ENCODE data around the gene GPR107. TPM values are rescaled to one million over a fixed set of nuclear protein-coding genes. Genes with fewer than 3 reads are reported as not detected.
A peak's percentile ranks its signal among the peaks of the same experiment; 100 is the strongest.

The GPR107 gene
- polyA plus RNA-seq, 4 donors = 2.7 to 37.1 (median 12.8) TPM

DNA sequence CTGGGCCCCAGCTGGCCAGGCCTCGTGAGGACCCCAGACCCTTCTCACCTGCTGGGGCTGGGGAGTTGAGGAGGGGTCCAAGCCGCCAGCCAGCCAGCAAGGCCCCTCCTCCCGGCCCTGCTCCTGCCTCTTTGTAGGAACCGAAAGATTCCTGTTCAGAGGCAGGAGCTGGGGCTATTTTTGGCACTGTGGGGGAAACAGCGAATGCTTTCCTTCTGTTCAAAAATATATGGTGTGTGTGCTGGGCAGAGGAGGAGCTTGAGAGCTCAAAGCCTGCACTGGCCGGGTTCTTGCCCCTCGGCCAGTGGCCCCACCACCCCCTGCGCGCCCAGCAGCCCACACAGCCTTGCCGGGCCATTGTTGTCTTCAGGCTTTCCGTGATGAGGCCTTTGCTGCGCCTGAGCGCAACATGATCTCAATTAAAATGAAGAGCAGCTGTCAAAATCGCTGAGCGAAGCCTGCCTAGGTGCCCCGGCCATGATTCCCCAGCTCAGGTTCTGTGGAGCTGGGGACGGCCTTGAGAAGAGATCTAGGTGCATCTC lies 131.9 kb downstream of the GPR107 start:
- no peak for FAIRE-seq
- H3K4me1 ChIP-seq (ENCODE audit: control insufficient read depth in 3 of 3, insufficient read depth in 2 of 3, low read depth in 1 of 3, low read length in 2 of 3) = peaks cover 0 to 28% (median 0%) of the 10 kb centered on the region in 3 donors

DNA sequence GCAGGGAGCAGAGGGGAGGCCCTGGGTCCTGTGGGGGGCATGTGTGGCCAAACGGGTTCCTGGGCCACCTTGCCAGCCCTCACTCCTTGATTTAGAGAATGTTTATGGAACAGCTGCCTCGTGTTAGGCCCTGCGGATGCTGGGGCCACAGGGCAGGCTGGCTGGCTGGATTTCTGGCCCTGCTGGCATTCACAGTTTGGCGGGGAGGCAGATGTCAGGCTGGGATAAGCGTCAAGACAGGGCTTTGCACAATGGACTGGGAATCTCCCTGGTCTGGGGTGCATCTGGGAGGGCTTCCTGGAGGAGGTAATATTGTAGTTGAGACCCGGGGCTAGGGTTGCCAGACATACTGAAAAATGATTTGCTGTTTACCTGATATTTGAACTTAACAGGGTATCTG lies 132.3 kb downstream of the GPR107 start:
- no peak for DNase-seq
- Histone ChIP-seq H3K9me3 (ENCODE audit: control insufficient read depth in 2 of 2, insufficient read depth in 1 of 2, low read depth in 1 of 2, low read length in 1 of 2) (no peaks in the 10 kb centered on the region), H3K27ac (ENCODE audit: low read depth in 1 of 3, low read length in 2 of 3) (peak overlapping the region in 2 of 3 donors; percentile 8 to 61), H3K4me1 (ENCODE audit: control insufficient read depth in 3 of 3, insufficient read depth in 2 of 3, low read depth in 1 of 3, low read length in 2 of 3) (peaks cover 0 to 28% (median 0%) of the 10 kb centered on the region in 3 donors), H3K4me3 (ENCODE audit: low read depth in 1 of 3, low read length in 3 of 3) (no peak overlapping the region), H3K27me3 (ENCODE audit: control insufficient read depth in 3 of 3, insufficient read depth in 3 of 3, low read length in 3 of 3) (no peaks in the 10 kb centered on the region), H3K36me3 (ENCODE audit: control insufficient read depth in 3 of 3, insufficient read depth in 2 of 3, low read depth in 1 of 3, low read length in 3 of 3) (peaks cover 0 to 6% (median 0%) of the 10 kb centered on the region in 3 donors)
- 64 to 71% (median 70%) methylated on average over 6 of the region's 6 CpGs for WGBS, 3 donors
- FAIRE-seq = no peak

More for the DNA sequence above, 131.9 kb downstream of the GPR107 start:
- H3K4me3 ChIP-seq (ENCODE audit: low read depth in 1 of 3, low read length in 3 of 3) = peak overlapping the region in 1 of 3 donors; percentile 7
- peak overlapping the region in 2 of 3 donors; percentile 8 to 61 for H3K27ac ChIP-seq (ENCODE audit: low read depth in 1 of 3, low read length in 2 of 3)
- H3K36me3 ChIP-seq (ENCODE audit: control insufficient read depth in 3 of 3, insufficient read depth in 2 of 3, low read depth in 1 of 3, low read length in 3 of 3) = peaks cover 0 to 11% (median 0%) of the 10 kb centered on the region in 3 donors
- no peak for DNase-seq
- 78 to 93% (median 90%) methylated on average over 17 of the region's 17 CpGs for WGBS, 3 donors
- no peaks in the 10 kb centered on the region for H3K27me3 ChIP-seq (ENCODE audit: control insufficient read depth in 3 of 3, insufficient read depth in 3 of 3, low read length in 3 of 3)
- no peaks in the 10 kb centered on the region for H3K9me3 ChIP-seq (ENCODE audit: control insufficient read depth in 2 of 2, insufficient read depth in 1 of 2, low read depth in 1 of 2, low read length in 1 of 2)

DNA sequence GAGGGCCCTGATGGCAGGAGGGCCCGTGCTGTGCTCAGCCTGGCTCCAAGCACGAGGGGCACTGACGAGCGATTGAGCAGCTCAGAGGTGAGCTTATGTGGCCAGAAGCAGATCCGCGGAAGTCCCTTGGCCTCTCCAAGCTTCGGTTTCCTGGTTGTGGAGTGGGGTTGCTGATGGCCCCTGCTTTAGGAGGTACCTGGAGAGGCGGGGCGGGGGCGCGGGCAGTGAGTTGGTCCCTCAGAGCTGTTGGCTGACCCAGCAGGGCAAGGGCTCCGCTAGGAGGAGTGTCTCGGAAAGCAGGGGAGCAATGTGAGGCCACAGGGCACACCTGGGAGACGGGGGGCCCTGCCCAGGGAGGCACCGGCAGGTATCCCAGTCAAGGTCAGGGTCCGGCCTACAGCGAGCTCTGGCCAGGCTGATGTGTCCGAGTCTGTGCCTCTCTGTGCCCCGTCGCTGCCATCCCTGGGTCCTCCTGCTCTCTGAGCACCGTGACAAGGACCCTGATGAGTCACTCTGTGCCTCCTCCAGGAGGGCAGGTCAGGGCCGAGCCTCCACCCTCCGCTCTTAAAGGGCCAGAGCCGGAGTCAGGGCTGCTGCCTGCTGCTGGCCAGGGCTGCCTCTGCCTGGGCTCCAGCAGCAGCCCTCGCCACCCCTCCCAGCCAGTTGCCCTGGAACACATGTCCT lies 133.3 kb downstream of the GPR107 start:
- peak overlapping the region in 1 of 3 donors; percentile 69 for H3K27ac ChIP-seq (ENCODE audit: low read depth in 1 of 3, low read length in 2 of 3)
- H3K36me3 ChIP-seq (ENCODE audit: control insufficient read depth in 3 of 3, insufficient read depth in 2 of 3, low read depth in 1 of 3, low read length in 3 of 3) = peaks cover 0 to 6% (median 0%) of the 10 kb centered on the region in 3 donors
- no peaks in the 10 kb centered on the region for H3K27me3 ChIP-seq (ENCODE audit: control insufficient read depth in 3 of 3, insufficient read depth in 3 of 3, low read length in 3 of 3)
- no peak for FAIRE-seq
- H3K4me3 ChIP-seq (ENCODE audit: low read depth in 1 of 3, low read length in 3 of 3) = peak overlapping the region in 2 of 3 donors; percentile 15 to 40
- DNase-seq = peak; percentile 86 to 87
- 14 to 53% (median 39%) methylated on average over 22 to 25 of the region's 25 CpGs for WGBS, 3 donors
- H3K9me3 ChIP-seq (ENCODE audit: control insufficient read depth in 2 of 2, insufficient read depth in 1 of 2, low read depth in 1 of 2, low read length in 1 of 2) = no peaks in the 10 kb centered on the region
- peaks cover 0 to 28% (median 0%) of the 10 kb centered on the region in 3 donors for H3K4me1 ChIP-seq (ENCODE audit: control insufficient read depth in 3 of 3, insufficient read depth in 2 of 3, low read depth in 1 of 3, low read length in 2 of 3)

DNA sequence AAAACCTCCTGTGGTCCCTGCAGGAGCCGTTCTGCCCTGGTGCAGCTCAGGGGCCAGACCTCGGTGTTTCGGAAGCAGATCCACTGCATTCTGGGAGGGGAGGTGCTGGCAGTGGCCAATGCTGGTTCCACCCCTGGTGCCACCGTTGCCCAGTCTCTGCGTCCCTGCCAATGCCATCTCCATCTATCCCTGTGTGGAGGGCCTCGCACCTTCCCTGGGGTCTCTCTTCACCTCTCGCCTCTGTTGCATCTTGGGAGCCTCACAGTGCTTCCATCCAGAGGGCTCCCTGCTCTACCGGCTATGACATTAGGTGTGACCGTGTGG lies 133.8 kb downstream of the GPR107 start:
- Histone ChIP-seq H3K36me3 (ENCODE audit: control insufficient read depth in 3 of 3, insufficient read depth in 2 of 3, low read depth in 1 of 3, low read length in 3 of 3) (peaks cover 0 to 6% (median 0%) of the 10 kb centered on the region in 3 donors), H3K4me3 (ENCODE audit: low read depth in 1 of 3, low read length in 3 of 3) (peak overlapping the region in 1 of 3 donors; percentile 40), H3K4me1 (ENCODE audit: control insufficient read depth in 3 of 3, insufficient read depth in 2 of 3, low read depth in 1 of 3, low read length in 2 of 3) (peaks cover 0 to 28% (median 0%) of the 10 kb centered on the region in 3 donors), H3K27ac (ENCODE audit: low read depth in 1 of 3, low read length in 2 of 3) (peak overlapping the region in 1 of 3 donors; percentile 69), H3K9me3 (ENCODE audit: control insufficient read depth in 2 of 2, insufficient read depth in 1 of 2, low read depth in 1 of 2, low read length in 1 of 2) (no peaks in the 10 kb centered on the region), H3K27me3 (ENCODE audit: control insufficient read depth in 3 of 3, insufficient read depth in 3 of 3, low read length in 3 of 3) (no peaks in the 10 kb centered on the region)
- FAIRE-seq (no peak), DNase-seq (no peak)
- 34 to 68% (median 53%) methylated on average over 8 to 9 of the region's 9 CpGs for WGBS, 3 donors

DNA sequence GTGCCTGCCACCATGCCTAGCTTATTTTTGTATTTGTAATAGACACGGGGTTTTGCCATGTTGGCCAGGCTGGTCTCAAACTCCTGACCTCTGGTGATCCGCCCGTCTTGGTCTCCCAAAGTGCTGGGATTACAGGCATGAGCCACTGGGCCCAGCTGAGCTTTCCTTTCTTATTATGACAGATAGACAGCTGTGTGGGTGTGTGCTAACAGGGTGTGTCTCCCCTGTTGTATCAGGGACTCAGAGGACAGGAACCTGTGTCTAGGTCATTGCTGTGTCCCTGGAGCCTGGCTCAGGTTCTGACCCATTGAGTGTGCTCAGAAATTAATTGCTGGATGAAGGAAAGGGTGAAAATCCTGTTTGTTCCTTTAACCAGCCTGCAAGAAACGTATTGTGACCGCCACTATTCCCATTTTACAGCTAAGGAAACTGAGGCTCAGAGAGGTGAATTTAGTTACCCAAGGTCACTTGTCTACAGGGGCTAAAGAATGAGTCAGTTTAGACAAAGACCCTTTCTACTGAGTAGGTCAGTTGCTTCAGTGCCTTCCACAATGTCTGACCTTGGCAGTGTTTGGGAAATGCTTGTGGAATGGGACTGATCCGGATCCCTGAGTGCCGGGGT lies 135.3 kb downstream of the GPR107 start:
- Histone ChIP-seq H3K9me3 (ENCODE audit: control insufficient read depth in 2 of 2, insufficient read depth in 1 of 2, low read depth in 1 of 2, low read length in 1 of 2) (no peaks in the 10 kb centered on the region), H3K27me3 (ENCODE audit: control insufficient read depth in 3 of 3, insufficient read depth in 3 of 3, low read length in 3 of 3) (peaks cover 0 to 2% (median 0%) of the 10 kb centered on the region in 3 donors), H3K36me3 (ENCODE audit: control insufficient read depth in 3 of 3, insufficient read depth in 2 of 3, low read depth in 1 of 3, low read length in 3 of 3) (peaks cover 0 to 6% (median 0%) of the 10 kb centered on the region in 3 donors), H3K4me3 (ENCODE audit: low read depth in 1 of 3, low read length in 3 of 3) (no peak overlapping the region), H3K27ac (ENCODE audit: low read depth in 1 of 3, low read length in 2 of 3) (no peak overlapping the region), H3K4me1 (ENCODE audit: control insufficient read depth in 3 of 3, insufficient read depth in 2 of 3, low read depth in 1 of 3, low read length in 2 of 3) (peaks cover 0 to 25% (median 0%) of the 10 kb centered on the region in 3 donors)
- FAIRE-seq = no peak
- WGBS, 3 donors = 74 to 81% (median 79%) methylated on average over 7 of the region's 7 CpGs
- peak; percentile 38 to 59 for DNase-seq

Other genes with a start within 250 kb of the GPR107 start
- 10 to 100 TPM; 16.3 to 31.2 (median 23.1) TPM for gene TOR1A, start 229.8 kb upstream of the GPR107 start, polyA plus RNA-seq
- gene C9orf78, start 218.6 kb upstream of the GPR107 start, polyA plus RNA-seq = 10 to 100 TPM; 50.6 to 62.6 (median 59.4) TPM
- gene USP20, start 218.4 kb upstream of the GPR107 start, polyA plus RNA-seq = 10 to 100 TPM; 16.0 to 47.0 (median 20.4) TPM
- 10 to 100 TPM in 2 of 4 donors, 1 to 10 TPM in 2; 1.3 to 16.5 (median 9.0) TPM for gene FNBP1, start 10.7 kb upstream of the GPR107 start, polyA plus RNA-seq
- 1 to 10 TPM in 2 of 4 donors, under 1 TPM in 2; 0.54 to 9.2 (median 3.0) TPM for gene NCS1, start 118.5 kb downstream of the GPR107 start, polyA plus RNA-seq
- gene HMCN2, start 211.9 kb downstream of the GPR107 start, polyA plus RNA-seq = 10 to 100 TPM in 2 of 4 donors, 1 to 10 TPM in 1, not detected in 1; 1.1 to 19.4 (median 10.6) TPM